ENCODE measurements around the gene SEPTIN11.

GRCh38 chr4:76969941-76970529 lies 20.5 kb downstream of the SEPTIN11 start:
- TF ChIP-seq CTCF (IDR thresholded peaks at IDR 0.05) (no peak), POLR2A (IDR thresholded peaks at IDR 0.05) (no peak)

All from testis (tissue), 2 donors.